Endometrium (tissue), 2 donors: ENCODE measurements around the gene HLA-DOA.
A peak's percentile ranks its signal among the peaks of the same experiment; 100 is the strongest.

Experiments
- FAIRE-seq: peaks from 2 replicates; lab custom pipeline; 2012; peaks lifted over from hg19 to GRCh38; lab: Jason Lieb, UNC
- donor health status: control.
- donor health status: control.

Gene HLA-DOA

GRCh38 chr6:32977272-32977952 is 32.0 kb downstream of the HLA-DOA start:
- FAIRE-seq = no peak

GRCh38 chr6:32976334-32977069 is 32.9 kb downstream of the HLA-DOA start:
- FAIRE-seq = no peak

GRCh38 chr6:32975886-32976285 is 33.5 kb downstream of the HLA-DOA start:
- FAIRE-seq = no peak

GRCh38 chr6:32974541-32975308 is 34.7 kb downstream of the HLA-DOA start:
- FAIRE-seq = no peak

- no peak for FAIRE-seq
These were observed 35.4 kb downstream of the HLA-DOA start for GRCh38 chr6:32974016-32974333.

GRCh38 chr6:32973144-32974015 is 36.0 kb downstream of the HLA-DOA start:
- FAIRE-seq = no peak

GRCh38 chr6:32972353-32973143 is 36.8 kb downstream of the HLA-DOA start:
- no peak for FAIRE-seq

GRCh38 chr6:32971581-32972352 is 37.6 kb downstream of the HLA-DOA start:
- peak; percentile 94 for FAIRE-seq

- no peak for FAIRE-seq
These were observed 38.2 kb downstream of the HLA-DOA start for GRCh38 chr6:32971242-32971580.

GRCh38 chr6:32970413-32971241 is 38.8 kb downstream of the HLA-DOA start:
- no peak for FAIRE-seq

- FAIRE-seq = no peak
These were observed 39.5 kb downstream of the HLA-DOA start for GRCh38 chr6:32969685-32970412.

GRCh38 chr6:32968867-32969684 is 40.3 kb downstream of the HLA-DOA start:
- no peak for FAIRE-seq

GRCh38 chr6:32968093-32968866 is 41.1 kb downstream of the HLA-DOA start, which contains the start of gene BRD2:
BRD2 (plus strand) TSS chr6:32968594; CDS start chr6:32972899, 4,305 bp downstream.
- no peak for FAIRE-seq

GRCh38 chr6:32967151-32968091 is 42.0 kb downstream of the HLA-DOA start:
- FAIRE-seq = no peak

- no peak for FAIRE-seq
These were observed 44.6 kb downstream of the HLA-DOA start for GRCh38 chr6:32964776-32965175.

GRCh38 chr6:32963866-32964265 is 45.5 kb downstream of the HLA-DOA start:
- FAIRE-seq = no peak
